ENCODE data around the gene DPP6. TPM values are rescaled to one million over a fixed set of nuclear protein-coding genes. Genes with fewer than 3 reads are reported as not detected.

The DPP6 gene
- total RNA-seq, 1 experiment from 2014 or later = not detected

- TF ChIP-seq, protein P1, sequence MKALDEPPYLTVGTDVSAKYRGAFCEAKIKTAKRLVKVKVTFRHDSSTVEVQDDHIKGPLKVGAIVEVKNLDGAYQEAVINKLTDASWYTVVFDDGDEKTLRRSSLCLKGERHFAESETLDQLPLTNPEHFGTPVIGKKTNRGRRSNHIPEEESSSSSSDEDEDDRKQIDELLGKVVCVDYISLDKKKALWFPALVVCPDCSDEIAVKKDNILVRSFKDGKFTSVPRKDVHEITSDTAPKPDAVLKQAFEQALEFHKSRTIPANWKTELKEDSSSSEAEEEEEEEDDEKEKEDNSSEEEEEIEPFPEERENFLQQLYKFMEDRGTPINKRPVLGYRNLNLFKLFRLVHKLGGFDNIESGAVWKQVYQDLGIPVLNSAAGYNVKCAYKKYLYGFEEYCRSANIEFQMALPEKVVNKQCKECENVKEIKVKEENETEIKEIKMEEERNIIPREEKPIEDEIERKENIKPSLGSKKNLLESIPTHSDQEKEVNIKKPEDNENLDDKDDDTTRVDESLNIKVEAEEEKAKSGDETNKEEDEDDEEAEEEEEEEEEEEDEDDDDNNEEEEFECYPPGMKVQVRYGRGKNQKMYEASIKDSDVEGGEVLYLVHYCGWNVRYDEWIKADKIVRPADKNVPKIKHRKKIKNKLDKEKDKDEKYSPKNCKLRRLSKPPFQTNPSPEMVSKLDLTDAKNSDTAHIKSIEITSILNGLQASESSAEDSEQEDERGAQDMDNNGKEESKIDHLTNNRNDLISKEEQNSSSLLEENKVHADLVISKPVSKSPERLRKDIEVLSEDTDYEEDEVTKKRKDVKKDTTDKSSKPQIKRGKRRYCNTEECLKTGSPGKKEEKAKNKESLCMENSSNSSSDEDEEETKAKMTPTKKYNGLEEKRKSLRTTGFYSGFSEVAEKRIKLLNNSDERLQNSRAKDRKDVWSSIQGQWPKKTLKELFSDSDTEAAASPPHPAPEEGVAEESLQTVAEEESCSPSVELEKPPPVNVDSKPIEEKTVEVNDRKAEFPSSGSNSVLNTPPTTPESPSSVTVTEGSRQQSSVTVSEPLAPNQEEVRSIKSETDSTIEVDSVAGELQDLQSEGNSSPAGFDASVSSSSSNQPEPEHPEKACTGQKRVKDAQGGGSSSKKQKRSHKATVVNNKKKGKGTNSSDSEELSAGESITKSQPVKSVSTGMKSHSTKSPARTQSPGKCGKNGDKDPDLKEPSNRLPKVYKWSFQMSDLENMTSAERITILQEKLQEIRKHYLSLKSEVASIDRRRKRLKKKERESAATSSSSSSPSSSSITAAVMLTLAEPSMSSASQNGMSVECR (CRISPR knock-in tag; IDR thresholded peaks at IDR 0.05; ENCODE audit: borderline replicate concordance) = no peak
- TF ChIP-seq ZNF219 (CRISPR knock-in tag; IDR thresholded peaks at IDR 0.05; ENCODE audit: borderline replicate concordance) (no peak), ATF1 (CRISPR knock-in tag; IDR thresholded peaks at IDR 0.05) (no peak), SP1 (CRISPR knock-in tag; conservative IDR thresholded peaks at IDR 0.05) (no peak), ZNF396 (CRISPR knock-in tag; IDR thresholded peaks at IDR 0.05; ENCODE audit: borderline replicate concordance) (no peak)
- CTCF ChIA-PET = no interaction called here
- Mint-ChIP-seq H3K4me3 (no peak overlapping the region), H3K27me3 (ENCODE audit: low read depth) (peaks cover 20% of the 10 kb centered on the region), H3K36me3 (peaks cover 73% of the 10 kb centered on the region), H3K9me3 (peaks cover 84% of the 10 kb centered on the region), H3K4me1 (no peaks in the 10 kb centered on the region), H3K27ac (no peak overlapping the region)
- ATAC-seq (no peak), DNase-seq (ENCODE audit: low spot score) (no peak)
- POLR2A ChIA-PET = no interaction called here
Observed at GRCh38 chr7:154440651-154441050, 388.5 kb downstream of the DPP6 start.

DNA sequence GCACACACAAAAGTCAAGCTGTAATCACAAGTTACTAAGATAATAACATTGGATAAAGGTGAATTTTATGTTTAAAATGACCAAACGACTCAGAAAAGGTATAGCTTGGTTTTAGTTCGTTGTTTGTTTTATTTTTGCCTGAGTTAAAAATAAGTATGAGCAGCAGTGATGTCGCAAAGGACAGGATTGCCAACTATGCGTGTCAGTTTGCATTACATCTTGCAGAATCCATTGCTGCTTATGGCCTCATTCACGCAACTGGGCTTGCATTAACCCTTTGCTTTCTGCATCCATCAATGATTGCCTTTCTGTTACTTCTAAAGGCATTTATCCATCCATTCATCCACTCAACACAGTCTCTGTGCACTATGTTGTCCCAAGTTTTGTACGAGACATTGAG is 389.6 kb downstream of the DPP6 start:
- CTCF ChIA-PET = no interaction called here
- peaks cover 82% of the 10 kb centered on the region for H3K9me3 Mint-ChIP-seq

GRCh38 chr7:154442939-154443338 is 390.7 kb downstream of the DPP6 start:
- TF ChIP-seq TEAD4 (CRISPR knock-in tag; IDR thresholded peaks at IDR 0.05) = no peak
- no peak for TF ChIP-seq IRF2 (CRISPR knock-in tag; IDR thresholded peaks at IDR 0.05; ENCODE audit: borderline replicate concordance, low read depth)
- no peak for TF ChIP-seq NR3C1 (CRISPR knock-in tag; conservative IDR thresholded peaks at IDR 0.05; ENCODE audit: low read depth)
- no peak for TF ChIP-seq CBFB (CRISPR knock-in tag; IDR thresholded peaks at IDR 0.05; ENCODE audit: low read depth)
- no peak for TF ChIP-seq ZNF396 (CRISPR knock-in tag; IDR thresholded peaks at IDR 0.05; ENCODE audit: borderline replicate concordance)
- no peak for TF ChIP-seq PRRX2 (CRISPR knock-in tag; IDR thresholded peaks at IDR 0.05)
- no peak for TF ChIP-seq HMGA2 (CRISPR knock-in tag; IDR thresholded peaks at IDR 0.05)
- TF ChIP-seq, protein P2, sequence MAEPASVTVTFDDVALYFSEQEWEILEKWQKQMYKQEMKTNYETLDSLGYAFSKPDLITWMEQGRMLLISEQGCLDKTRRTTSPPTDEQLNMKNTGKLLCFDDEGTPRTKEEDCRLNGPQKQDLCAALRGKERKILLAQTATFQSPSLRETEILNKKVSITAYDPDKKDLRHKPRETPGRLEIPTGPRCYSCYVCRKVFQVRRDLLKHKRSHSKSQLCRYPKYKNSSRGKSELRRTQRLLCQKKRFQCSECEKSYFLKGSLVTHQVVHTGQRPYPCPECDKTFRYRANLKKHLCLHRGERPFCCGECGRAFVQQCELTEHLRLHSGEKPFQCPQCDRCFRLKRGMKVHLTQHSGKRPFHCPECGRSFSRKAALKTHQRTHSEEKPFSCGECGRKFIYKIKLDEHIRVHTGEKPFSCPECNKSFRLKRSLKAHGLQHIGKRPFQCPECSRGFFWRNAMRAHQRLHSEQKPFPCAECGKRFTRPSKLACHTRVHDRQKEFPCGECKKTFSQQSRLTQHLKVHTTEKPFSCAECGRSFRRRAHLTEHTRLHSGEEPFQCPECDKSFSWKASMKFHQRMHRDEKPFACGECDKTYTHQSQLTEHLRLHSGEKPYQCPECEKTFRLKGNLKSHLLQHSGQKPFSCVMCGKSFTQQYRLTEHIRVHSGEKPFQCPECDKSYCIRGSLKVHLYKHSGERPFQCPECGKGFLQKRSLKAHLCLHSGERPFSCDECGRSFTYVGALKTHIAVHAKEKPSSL (CRISPR knock-in tag; conservative IDR thresholded peaks at IDR 0.05) = no peak
- no peak for TF ChIP-seq JUN (CRISPR knock-in tag; IDR thresholded peaks at IDR 0.05)
- TF ChIP-seq, protein P3, sequence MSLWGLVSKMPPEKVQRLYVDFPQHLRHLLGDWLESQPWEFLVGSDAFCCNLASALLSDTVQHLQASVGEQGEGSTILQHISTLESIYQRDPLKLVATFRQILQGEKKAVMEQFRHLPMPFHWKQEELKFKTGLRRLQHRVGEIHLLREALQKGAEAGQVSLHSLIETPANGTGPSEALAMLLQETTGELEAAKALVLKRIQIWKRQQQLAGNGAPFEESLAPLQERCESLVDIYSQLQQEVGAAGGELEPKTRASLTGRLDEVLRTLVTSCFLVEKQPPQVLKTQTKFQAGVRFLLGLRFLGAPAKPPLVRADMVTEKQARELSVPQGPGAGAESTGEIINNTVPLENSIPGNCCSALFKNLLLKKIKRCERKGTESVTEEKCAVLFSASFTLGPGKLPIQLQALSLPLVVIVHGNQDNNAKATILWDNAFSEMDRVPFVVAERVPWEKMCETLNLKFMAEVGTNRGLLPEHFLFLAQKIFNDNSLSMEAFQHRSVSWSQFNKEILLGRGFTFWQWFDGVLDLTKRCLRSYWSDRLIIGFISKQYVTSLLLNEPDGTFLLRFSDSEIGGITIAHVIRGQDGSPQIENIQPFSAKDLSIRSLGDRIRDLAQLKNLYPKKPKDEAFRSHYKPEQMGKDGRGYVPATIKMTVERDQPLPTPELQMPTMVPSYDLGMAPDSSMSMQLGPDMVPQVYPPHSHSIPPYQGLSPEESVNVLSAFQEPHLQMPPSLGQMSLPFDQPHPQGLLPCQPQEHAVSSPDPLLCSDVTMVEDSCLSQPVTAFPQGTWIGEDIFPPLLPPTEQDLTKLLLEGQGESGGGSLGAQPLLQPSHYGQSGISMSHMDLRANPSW (CRISPR knock-in tag; conservative IDR thresholded peaks at IDR 0.05; ENCODE audit: low read depth) = no peak
- TF ChIP-seq ZMAT4 (CRISPR knock-in tag; IDR thresholded peaks at IDR 0.05) = no peak
- no peak for ATAC-seq
- no peak overlapping the region for H3K27ac Mint-ChIP-seq
- H3K4me1 Mint-ChIP-seq = no peaks in the 10 kb centered on the region
- no peak overlapping the region for H3K4me3 Mint-ChIP-seq
- peaks cover 9% of the 10 kb centered on the region for H3K27me3 Mint-ChIP-seq (ENCODE audit: low read depth)
- ChIA-PET POLR2A (no interaction called here), CTCF (no interaction called here)
- no peak for DNase-seq (ENCODE audit: low spot score)
- peaks cover 82% of the 10 kb centered on the region for H3K9me3 Mint-ChIP-seq
- H3K36me3 Mint-ChIP-seq = peaks cover 73% of the 10 kb centered on the region

More for the DNA sequence above, 389.6 kb downstream of the DPP6 start:
- Mint-ChIP-seq H3K4me1 (no peaks in the 10 kb centered on the region), H3K4me3 (no peak overlapping the region), H3K27me3 (ENCODE audit: low read depth) (peaks cover 11% of the 10 kb centered on the region), H3K36me3 (peaks cover 71% of the 10 kb centered on the region), H3K27ac (no peak overlapping the region)
- DNase-seq (ENCODE audit: low spot score) (no peak), ATAC-seq (no peak)
- TF ChIP-seq, protein P4, sequence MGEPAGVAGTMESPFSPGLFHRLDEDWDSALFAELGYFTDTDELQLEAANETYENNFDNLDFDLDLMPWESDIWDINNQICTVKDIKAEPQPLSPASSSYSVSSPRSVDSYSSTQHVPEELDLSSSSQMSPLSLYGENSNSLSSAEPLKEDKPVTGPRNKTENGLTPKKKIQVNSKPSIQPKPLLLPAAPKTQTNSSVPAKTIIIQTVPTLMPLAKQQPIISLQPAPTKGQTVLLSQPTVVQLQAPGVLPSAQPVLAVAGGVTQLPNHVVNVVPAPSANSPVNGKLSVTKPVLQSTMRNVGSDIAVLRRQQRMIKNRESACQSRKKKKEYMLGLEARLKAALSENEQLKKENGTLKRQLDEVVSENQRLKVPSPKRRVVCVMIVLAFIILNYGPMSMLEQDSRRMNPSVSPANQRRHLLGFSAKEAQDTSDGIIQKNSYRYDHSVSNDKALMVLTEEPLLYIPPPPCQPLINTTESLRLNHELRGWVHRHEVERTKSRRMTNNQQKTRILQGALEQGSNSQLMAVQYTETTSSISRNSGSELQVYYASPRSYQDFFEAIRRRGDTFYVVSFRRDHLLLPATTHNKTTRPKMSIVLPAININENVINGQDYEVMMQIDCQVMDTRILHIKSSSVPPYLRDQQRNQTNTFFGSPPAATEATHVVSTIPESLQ (CRISPR knock-in tag; IDR thresholded peaks at IDR 0.05) = no peak
- TF ChIP-seq ZNF416 (CRISPR knock-in tag; IDR thresholded peaks at IDR 0.05) (no peak), CREB1 (CRISPR knock-in tag; IDR thresholded peaks at IDR 0.05) (no peak), ZBTB21 (CRISPR knock-in tag; IDR thresholded peaks at IDR 0.05; ENCODE audit: borderline replicate concordance) (no peak), SMAD3 (CRISPR knock-in tag; IDR thresholded peaks at IDR 0.05; ENCODE audit: borderline replicate concordance) (no peak), TP53 (CRISPR knock-in tag; IDR thresholded peaks at IDR 0.05) (no peak), ESRRA (CRISPR knock-in tag; IDR thresholded peaks at IDR 0.05; ENCODE audit: borderline replicate concordance) (no peak)
- POLR2A ChIA-PET = no interaction called here
